Measurements from ENCODE around the gene ABCC11. TPM values are rescaled to one million over a fixed set of nuclear protein-coding genes. Genes with fewer than 3 reads are reported as not detected.

ABCC11 gene
- total and polyA plus RNA-seq, 4 experiments from 2014 or later = 0.07 to 0.09 TPM; not detected in 2

DNA sequence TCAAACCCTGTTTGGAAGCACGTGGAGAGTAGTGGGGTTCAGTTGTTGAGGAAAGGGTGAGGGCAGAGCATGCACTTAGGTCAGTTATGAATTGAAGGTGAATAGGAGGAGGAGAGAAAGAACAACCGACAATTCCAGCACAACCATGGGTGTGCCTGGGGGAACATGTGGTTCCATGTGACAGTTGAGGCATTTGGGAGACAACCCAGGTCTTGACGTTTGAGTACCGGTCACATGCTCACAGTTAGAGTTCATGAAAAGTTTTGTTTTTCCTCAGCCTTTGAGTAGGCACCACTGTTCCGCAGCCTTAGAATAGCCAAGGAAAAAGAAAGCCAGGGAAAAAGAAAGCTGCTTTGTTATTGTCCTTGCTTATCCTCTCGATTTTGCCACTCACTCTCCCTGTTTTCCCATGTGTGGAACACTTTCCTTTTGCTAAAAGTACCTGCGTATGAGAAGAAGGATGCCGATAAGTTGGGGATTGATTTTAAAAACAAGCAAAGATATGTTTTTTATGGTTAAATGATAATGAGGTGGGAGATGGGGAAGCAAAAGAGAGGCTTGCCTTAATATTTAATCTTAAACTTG lies 25.6 kb upstream of the ABCC11 start:
- no peak overlapping the region for H3K4me3 Mint-ChIP-seq
- no peaks in the 10 kb centered on the region for H3K27me3 Mint-ChIP-seq
- H3K27ac Mint-ChIP-seq = peak overlapping the region in 1 of 7 donors; percentile 70
- intact Hi-C loops (cut with micrococcal nuclease) = no loop called here
- no peaks in the 10 kb centered on the region for H3K9me3 ChIP-seq (ENCODE audit: control insufficient read depth in 1 of 2, low read length in 2 of 2)
- no peaks in the 10 kb centered on the region for H3K27me3 ChIP-seq (ENCODE audit: insufficient read depth, low read length)
- POLR2A ChIA-PET (ENCODE audit: partially characterized antibody) = no interaction called here
- no peak overlapping the region for H3K4me3 ChIP-seq (ENCODE audit: low read length in 2 of 2)
- H3K4me1 ChIP-seq (ENCODE audit: insufficient read depth, low read length) = no peaks in the 10 kb centered on the region
- CTCF ChIA-PET (ENCODE audit: partially characterized antibody) = no interaction called here
- H3K4me1 Mint-ChIP-seq = peaks cover 0 to 7% (median 6%) of the 10 kb centered on the region in 4 donors
- no peak overlapping the region for H3K27ac ChIP-seq (ENCODE audit: low read depth, low read length)
- peaks cover 20% of the 10 kb centered on the region for H3K36me3 ChIP-seq (ENCODE audit: insufficient read depth, low read length)
- no peak for DNase-seq
- no peaks in the 10 kb centered on the region for H3K9me3 Mint-ChIP-seq
- H3K36me3 Mint-ChIP-seq = peaks cover 29 to 60% of the 10 kb centered on the region in 2 donors

DNA sequence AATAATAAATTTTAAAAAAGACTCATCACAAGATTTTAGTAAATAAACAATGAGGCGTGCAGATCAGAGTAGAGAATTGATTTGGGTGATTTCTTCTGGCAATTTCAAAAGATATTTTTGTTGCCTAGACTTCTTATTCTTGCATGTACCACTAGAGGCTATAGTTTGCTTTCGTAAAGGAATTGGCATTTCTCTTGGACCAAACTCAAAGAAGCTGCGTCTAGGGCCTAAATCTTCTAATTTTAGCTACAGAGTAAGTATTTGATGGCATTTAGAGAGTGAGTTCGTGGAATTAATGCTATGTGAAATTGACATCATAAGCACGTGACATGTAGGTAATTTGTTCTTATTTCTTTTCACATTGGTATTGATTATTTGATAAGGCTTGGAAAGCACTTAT lies 24.4 kb upstream of the ABCC11 start:
- H3K27ac ChIP-seq (ENCODE audit: low read depth, low read length) = no peak overlapping the region
- no peak for DNase-seq
- H3K4me3 ChIP-seq (ENCODE audit: low read length in 2 of 2) = no peak overlapping the region
- ChIA-PET CTCF (ENCODE audit: partially characterized antibody) (interaction anchor here (1.0 kb wide), 1 partner anchor 10 kb away, joined by 3 read pairs; no protein-coding TSS in a partner anchor), POLR2A (ENCODE audit: partially characterized antibody) (no interaction called here)
- Mint-ChIP-seq H3K27me3 (no peaks in the 10 kb centered on the region), H3K4me1 (peaks cover 0 to 8% (median 3%) of the 10 kb centered on the region in 4 donors), H3K27ac (no peak overlapping the region), H3K36me3 (peaks cover 22 to 55% of the 10 kb centered on the region in 2 donors), H3K9me3 (no peaks in the 10 kb centered on the region), H3K4me3 (no peak overlapping the region)
- no peaks in the 10 kb centered on the region for H3K27me3 ChIP-seq (ENCODE audit: insufficient read depth, low read length)
- peaks cover 16% of the 10 kb centered on the region for H3K36me3 ChIP-seq (ENCODE audit: insufficient read depth, low read length)
- H3K9me3 ChIP-seq (ENCODE audit: control insufficient read depth in 1 of 2, low read length in 2 of 2) = no peaks in the 10 kb centered on the region
- H3K4me1 ChIP-seq (ENCODE audit: insufficient read depth, low read length) = no peaks in the 10 kb centered on the region
- intact Hi-C loops (cut with micrococcal nuclease) = no loop called here

DNA sequence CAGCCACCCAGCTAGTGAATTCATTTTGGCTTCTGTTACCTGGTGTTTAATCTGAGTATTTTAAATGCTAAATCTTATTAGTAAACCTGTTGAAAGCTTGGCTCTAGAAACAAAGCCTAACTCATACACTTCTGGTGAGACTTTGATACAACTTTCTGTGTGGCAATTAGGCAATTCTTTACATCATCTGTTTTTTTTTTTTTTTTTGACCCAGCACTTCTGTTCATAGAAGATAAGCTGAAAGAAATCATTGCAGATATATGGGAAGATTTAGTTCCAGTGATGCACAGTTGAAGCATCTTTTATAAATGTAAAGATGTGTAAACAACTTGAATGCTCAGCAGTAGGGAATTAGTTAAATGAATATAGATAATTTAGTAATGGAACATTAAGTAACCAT lies 21.7 kb upstream of the ABCC11 start:
- H3K27ac ChIP-seq (ENCODE audit: low read depth, low read length) = no peak overlapping the region
- no peak for DNase-seq
- H3K9me3 ChIP-seq (ENCODE audit: control insufficient read depth in 1 of 2, low read length in 2 of 2) = no peaks in the 10 kb centered on the region
- Mint-ChIP-seq H3K9me3 (no peaks in the 10 kb centered on the region), H3K4me1 (peaks cover 3 to 12% (median 7%) of the 10 kb centered on the region in 4 donors), H3K36me3 (peaks cover 20 to 52% of the 10 kb centered on the region in 2 donors), H3K27ac (peak overlapping the region in 1 of 7 donors; percentile 2), H3K27me3 (no peaks in the 10 kb centered on the region), H3K4me3 (no peak overlapping the region)
- H3K27me3 ChIP-seq (ENCODE audit: insufficient read depth, low read length) = no peaks in the 10 kb centered on the region
- peaks cover 13% of the 10 kb centered on the region for H3K36me3 ChIP-seq (ENCODE audit: insufficient read depth, low read length)
- ChIA-PET CTCF (ENCODE audit: partially characterized antibody) (interaction anchor here (0.6 kb wide), 1 partner anchor 20 kb away, joined by 3 read pairs; no protein-coding TSS in a partner anchor), POLR2A (ENCODE audit: partially characterized antibody) (no interaction called here)
- intact Hi-C loops (cut with micrococcal nuclease) = no loop called here
- no peaks in the 10 kb centered on the region for H3K4me1 ChIP-seq (ENCODE audit: insufficient read depth, low read length)
- no peak overlapping the region for H3K4me3 ChIP-seq (ENCODE audit: low read length in 2 of 2)

DNA sequence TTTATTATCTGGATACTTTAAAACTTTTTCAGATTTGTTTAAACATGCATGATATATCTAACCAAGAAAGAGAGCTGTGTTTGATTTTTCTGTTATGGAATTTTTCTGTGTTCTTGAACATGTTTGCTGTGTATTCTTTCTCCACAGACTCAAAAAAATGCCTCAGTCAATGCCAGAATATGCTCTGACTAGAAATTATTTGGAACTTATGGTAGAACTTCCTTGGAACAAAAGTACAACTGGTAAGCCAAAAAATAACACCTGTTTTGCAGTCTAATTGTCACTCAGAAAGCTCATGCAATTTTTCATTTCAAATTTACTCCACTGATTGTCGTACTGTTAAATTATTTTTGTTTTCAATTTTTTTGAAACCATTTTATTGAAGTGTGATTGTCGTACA lies 15.3 kb upstream of the ABCC11 start:
- ChIA-PET CTCF (ENCODE audit: partially characterized antibody) (interaction anchor here (0.9 kb wide), 1 partner anchor 9 kb away, joined by 3 read pairs; no protein-coding TSS in a partner anchor), POLR2A (ENCODE audit: partially characterized antibody) (no interaction called here)
- Histone ChIP-seq H3K27ac (ENCODE audit: low read depth, low read length) (no peak overlapping the region), H3K36me3 (ENCODE audit: insufficient read depth, low read length) (peaks cover 49% of the 10 kb centered on the region), H3K27me3 (ENCODE audit: insufficient read depth, low read length) (no peaks in the 10 kb centered on the region), H3K4me3 (ENCODE audit: low read length in 2 of 2) (no peak overlapping the region), H3K4me1 (ENCODE audit: insufficient read depth, low read length) (no peaks in the 10 kb centered on the region), H3K9me3 (ENCODE audit: control insufficient read depth in 1 of 2, low read length in 2 of 2) (no peaks in the 10 kb centered on the region)
- peaks cover 0 to 5% (median 0%) of the 10 kb centered on the region in 8 donors for H3K9me3 Mint-ChIP-seq
- no peak for DNase-seq
- peaks cover 67 to 75% of the 10 kb centered on the region in 2 donors for H3K36me3 Mint-ChIP-seq
- H3K27me3 Mint-ChIP-seq = no peaks in the 10 kb centered on the region
- peaks cover 5 to 15% (median 5%) of the 10 kb centered on the region in 4 donors for H3K4me1 Mint-ChIP-seq
- no peak overlapping the region for H3K4me3 Mint-ChIP-seq
- no peak overlapping the region for H3K27ac Mint-ChIP-seq
- intact Hi-C loops (cut with micrococcal nuclease) = no loop called here

DNA sequence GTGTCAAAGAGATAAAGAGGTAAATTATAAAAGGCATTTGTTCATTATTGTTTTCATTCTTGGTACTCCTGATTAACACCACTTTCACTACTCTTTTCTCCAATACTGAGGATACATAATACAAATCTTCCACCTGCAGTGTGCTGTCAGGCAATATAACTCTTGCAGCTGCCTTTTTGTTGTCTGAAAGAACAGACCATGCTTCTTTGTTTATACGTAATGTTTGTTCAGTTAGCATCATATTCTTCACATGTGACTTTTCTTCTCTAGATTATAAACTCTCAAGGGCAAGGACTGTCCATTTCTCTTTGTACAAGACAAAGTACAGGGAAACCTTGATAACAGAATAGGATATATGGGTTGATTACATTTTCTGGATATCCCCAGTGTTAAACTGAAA lies 14.2 kb upstream of the ABCC11 start:
- no peaks in the 10 kb centered on the region for H3K27me3 Mint-ChIP-seq
- H3K4me1 Mint-ChIP-seq = peaks cover 5 to 13% (median 5%) of the 10 kb centered on the region in 4 donors
- intact Hi-C loops (cut with micrococcal nuclease) = no loop called here
- H3K4me3 ChIP-seq (ENCODE audit: low read length in 2 of 2) = no peak overlapping the region
- H3K9me3 ChIP-seq (ENCODE audit: control insufficient read depth in 1 of 2, low read length in 2 of 2) = no peaks in the 10 kb centered on the region
- peaks cover 68 to 74% of the 10 kb centered on the region in 2 donors for H3K36me3 Mint-ChIP-seq
- peaks cover 52% of the 10 kb centered on the region for H3K36me3 ChIP-seq (ENCODE audit: insufficient read depth, low read length)
- H3K4me3 Mint-ChIP-seq = no peak overlapping the region
- H3K9me3 Mint-ChIP-seq = peaks cover 0 to 5% (median 0%) of the 10 kb centered on the region in 8 donors
- no peaks in the 10 kb centered on the region for H3K4me1 ChIP-seq (ENCODE audit: insufficient read depth, low read length)
- DNase-seq = no peak
- CTCF ChIA-PET (ENCODE audit: partially characterized antibody) = interaction anchor here (0.9 kb wide), 1 partner anchor 10 kb away, joined by 3 read pairs; no protein-coding TSS in a partner anchor
- H3K27ac Mint-ChIP-seq = peak overlapping the region in 1 of 7 donors; percentile 64
- POLR2A ChIA-PET (ENCODE audit: partially characterized antibody) = no interaction called here
- H3K27me3 ChIP-seq (ENCODE audit: insufficient read depth, low read length) = no peaks in the 10 kb centered on the region
- H3K27ac ChIP-seq (ENCODE audit: low read depth, low read length) = no peak overlapping the region

DNA sequence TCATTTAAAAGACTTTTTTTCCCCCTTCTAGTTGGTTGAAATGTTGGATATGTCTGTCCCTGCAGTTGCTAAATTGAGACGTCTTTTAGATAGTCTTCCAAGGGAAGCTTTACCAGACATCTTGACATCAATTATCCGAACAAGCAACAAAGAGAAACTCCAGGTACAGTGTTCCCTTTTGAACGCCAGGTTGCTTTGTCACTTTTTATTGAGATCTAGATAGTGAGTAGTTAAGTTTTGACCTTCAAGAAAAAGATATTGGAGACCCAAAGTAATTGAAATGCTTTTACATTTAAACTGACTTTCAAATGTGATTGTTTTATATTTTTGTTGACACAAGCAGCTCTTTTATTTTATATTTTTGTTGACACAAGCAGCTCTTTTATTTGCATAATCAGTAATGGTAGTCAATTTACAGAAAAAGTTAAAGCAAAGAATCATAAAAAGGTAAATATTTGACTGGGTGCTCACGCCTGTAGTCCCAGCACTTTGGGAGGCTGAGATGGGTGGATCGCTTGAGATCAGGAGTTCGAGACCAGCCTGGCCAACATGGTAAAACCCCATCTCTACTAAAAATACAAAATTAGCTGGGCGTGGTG lies 9.3 kb upstream of the ABCC11 start:
- Mint-ChIP-seq H3K27me3 (no peaks in the 10 kb centered on the region), H3K27ac (no peak overlapping the region), H3K4me1 (peaks cover 5 to 17% (median 8%) of the 10 kb centered on the region in 4 donors), H3K9me3 (no peaks in the 10 kb centered on the region), H3K36me3 (peaks cover 59 to 70% of the 10 kb centered on the region in 2 donors), H3K4me3 (no peak overlapping the region)
- POLR2A ChIA-PET (ENCODE audit: partially characterized antibody) = no interaction called here
- Histone ChIP-seq H3K4me1 (ENCODE audit: insufficient read depth, low read length) (peaks cover 4% of the 10 kb centered on the region), H3K27ac (ENCODE audit: low read depth, low read length) (no peak overlapping the region), H3K36me3 (ENCODE audit: insufficient read depth, low read length) (peaks cover 50% of the 10 kb centered on the region), H3K27me3 (ENCODE audit: insufficient read depth, low read length) (no peaks in the 10 kb centered on the region), H3K9me3 (ENCODE audit: control insufficient read depth in 1 of 2, low read length in 2 of 2) (no peaks in the 10 kb centered on the region), H3K4me3 (ENCODE audit: low read length in 2 of 2) (no peak overlapping the region)
- intact Hi-C loops (cut with micrococcal nuclease) = no loop called here
- DNase-seq = no peak
- CTCF ChIA-PET (ENCODE audit: partially characterized antibody) = no interaction called here

DNA sequence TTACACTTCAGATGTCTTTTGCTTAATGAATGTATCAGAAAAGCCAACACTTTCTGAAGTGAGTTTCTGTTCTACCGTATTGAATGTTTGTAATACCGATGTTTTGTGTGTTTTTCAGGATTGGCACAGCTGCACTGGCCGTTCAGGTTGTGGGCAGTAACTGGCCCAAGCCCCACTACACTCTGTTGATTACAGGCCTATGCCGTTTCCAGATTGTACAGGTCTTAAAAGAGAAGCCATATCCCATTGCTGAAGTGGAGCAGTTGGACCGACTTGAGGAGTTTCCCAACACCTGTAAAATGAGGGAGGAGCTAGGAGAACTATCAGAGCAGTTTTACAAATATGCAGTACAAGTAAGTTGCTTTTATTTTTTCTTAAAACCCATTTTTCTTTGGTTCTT lies 4.7 kb upstream of the ABCC11 start:
- H3K36me3 ChIP-seq (ENCODE audit: insufficient read depth, low read length) = peaks cover 15% of the 10 kb centered on the region
- Mint-ChIP-seq H3K4me3 (no peak overlapping the region), H3K9me3 (no peaks in the 10 kb centered on the region), H3K27ac (peak overlapping the region in 2 of 7 donors; percentile 46 to 71), H3K36me3 (peaks cover 27 to 48% of the 10 kb centered on the region in 2 donors), H3K4me1 (peaks cover 28 to 46% (median 36%) of the 10 kb centered on the region in 4 donors), H3K27me3 (no peaks in the 10 kb centered on the region)
- H3K4me3 ChIP-seq (ENCODE audit: low read length in 2 of 2) = no peak overlapping the region
- peaks cover 34% of the 10 kb centered on the region for H3K4me1 ChIP-seq (ENCODE audit: insufficient read depth, low read length)
- H3K9me3 ChIP-seq (ENCODE audit: control insufficient read depth in 1 of 2, low read length in 2 of 2) = no peaks in the 10 kb centered on the region
- DNase-seq = no peak
- ChIA-PET POLR2A (ENCODE audit: partially characterized antibody) (no interaction called here), CTCF (ENCODE audit: partially characterized antibody) (interaction anchor here (0.7 to 1.6 kb wide), 2 partner anchors 87 to 378 kb away, joined by 3 to 5 read pairs; no protein-coding TSS in a partner anchor)
- intact Hi-C loops (cut with micrococcal nuclease) = no loop called here
- H3K27ac ChIP-seq (ENCODE audit: low read depth, low read length) = no peak overlapping the region
- H3K27me3 ChIP-seq (ENCODE audit: insufficient read depth, low read length) = no peaks in the 10 kb centered on the region

All from CD4-positive, alpha-beta memory T cell (primary cell).